ENCODE results near the gene CABLES2. TPM values are rescaled to one million over a fixed set of nuclear protein-coding genes. Genes with fewer than 3 reads are reported as not detected.

CABLES2 gene
- total RNA-seq, 1 experiment from 2014 or later: 7.5 TPM

GRCh38 chr20:62396367-62397239, 10.5 kb downstream of the CABLES2 start:
- Mint-ChIP-seq H3K27me3 (ENCODE audit: low read depth) (no peaks in the 10 kb centered on the region), H3K9me3 (peaks cover 9% of the 10 kb centered on the region; the same call in 1 of the 2 replicates), H3K4me1 (peaks cover 5% of the 10 kb centered on the region), H3K36me3 (no peaks in the 10 kb centered on the region), H3K4me3 (no peak overlapping the region), H3K27ac (no peak overlapping the region)
- CTCF ChIA-PET: interaction anchor here (1.0 to 1.3 kb wide), 2 partner anchors 9 to 14 kb away, joined by 4 to 5 read pairs; no protein-coding TSS in a partner anchor
- ATAC-seq (no peak), DNase-seq (ENCODE audit: low spot score) (no peak)
- TF ChIP-seq SMAD4 (CRISPR knock-in tag; IDR thresholded peaks at IDR 0.05) (no peak), ZNF671 (CRISPR knock-in tag; IDR thresholded peaks at IDR 0.05) (no peak), TP53 (CRISPR knock-in tag; IDR thresholded peaks at IDR 0.05) (no peak), AFF4 (CRISPR knock-in tag; IDR thresholded peaks at IDR 0.05; ENCODE audit: borderline replicate concordance) (no peak), HMGA2 (CRISPR knock-in tag; IDR thresholded peaks at IDR 0.05) (no peak), KAT7 (CRISPR knock-in tag; IDR thresholded peaks at IDR 0.05; ENCODE audit: borderline replicate concordance) (no peak), E2F5 (CRISPR knock-in tag; IDR thresholded peaks at IDR 0.05) (no peak), RELA (CRISPR knock-in tag; IDR thresholded peaks at IDR 0.05; ENCODE audit: borderline replicate concordance) (no peak), ZNF396 (CRISPR knock-in tag; IDR thresholded peaks at IDR 0.05; ENCODE audit: borderline replicate concordance) (no peak), ZNF317 (CRISPR knock-in tag; IDR thresholded peaks at IDR 0.05; ENCODE audit: borderline replicate concordance, low read depth) (no peak), USF2 (CRISPR knock-in tag; IDR thresholded peaks at IDR 0.05) (no peak), OVOL2 (CRISPR knock-in tag; IDR thresholded peaks at IDR 0.05; ENCODE audit: borderline replicate concordance) (no peak), ZBTB21 (CRISPR knock-in tag; IDR thresholded peaks at IDR 0.05; ENCODE audit: borderline replicate concordance) (no peak), ATF6 (CRISPR knock-in tag; IDR thresholded peaks at IDR 0.05) (no peak), ZNF263 (CRISPR knock-in tag; IDR thresholded peaks at IDR 0.05; ENCODE audit: low read depth) (no peak)
- TF ChIP-seq, protein P1, sequence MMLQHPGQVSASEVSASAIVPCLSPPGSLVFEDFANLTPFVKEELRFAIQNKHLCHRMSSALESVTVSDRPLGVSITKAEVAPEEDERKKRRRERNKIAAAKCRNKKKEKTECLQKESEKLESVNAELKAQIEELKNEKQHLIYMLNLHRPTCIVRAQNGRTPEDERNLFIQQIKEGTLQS (CRISPR knock-in tag; conservative IDR thresholded peaks at IDR 0.05): no peak
- TF ChIP-seq, protein P2, sequence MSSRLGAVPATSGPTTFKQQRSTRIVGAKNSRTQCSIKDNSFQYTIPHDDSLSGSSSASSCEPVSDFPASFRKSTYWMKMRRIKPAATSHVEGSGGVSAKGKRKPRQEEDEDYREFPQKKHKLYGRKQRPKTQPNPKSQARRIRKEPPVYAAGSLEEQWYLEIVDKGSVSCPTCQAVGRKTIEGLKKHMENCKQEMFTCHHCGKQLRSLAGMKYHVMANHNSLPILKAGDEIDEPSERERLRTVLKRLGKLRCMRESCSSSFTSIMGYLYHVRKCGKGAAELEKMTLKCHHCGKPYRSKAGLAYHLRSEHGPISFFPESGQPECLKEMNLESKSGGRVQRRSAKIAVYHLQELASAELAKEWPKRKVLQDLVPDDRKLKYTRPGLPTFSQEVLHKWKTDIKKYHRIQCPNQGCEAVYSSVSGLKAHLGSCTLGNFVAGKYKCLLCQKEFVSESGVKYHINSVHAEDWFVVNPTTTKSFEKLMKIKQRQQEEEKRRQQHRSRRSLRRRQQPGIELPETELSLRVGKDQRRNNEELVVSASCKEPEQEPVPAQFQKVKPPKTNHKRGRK (CRISPR knock-in tag; IDR thresholded peaks at IDR 0.05; ENCODE audit: borderline replicate concordance): no peak
- POLR2A ChIA-PET: no interaction called here
